Gastroesophageal sphincter (tissue), 4 donors: ENCODE data around the gene LMNTD1. TPM values are rescaled to one million over a fixed set of nuclear protein-coding genes. Genes with fewer than 3 reads are reported as not detected.
"Not testable (repeated sequence)": the region's sequence is repeated elsewhere in the genome, so short reads cannot be mapped to it uniquely, and the experiment has no call there.

Source experiments
- ATAC-seq: fragments of 150-250 bp; one replicate; pipeline ENCODE4 v1.9.1; 2016; ENCODE audit warnings: mild to moderate bottlenecking, moderate library complexity
- H3K27ac ChIP-seq, 4 donors: fragments of 200-600 bp; sonication (generic) in 3 of 4; 1 replicate in 3 of 4; 2 replicates in 1 of 4; pipeline ENCODE4 v1.5.1; 2016 to 2019
- H3K27me3 ChIP-seq: fragments of 200-600 bp; sonication (generic); one replicate; pipeline ENCODE4 v1.5.1; 2019
- H3K36me3 ChIP-seq, 2 donors: fragments of 200-600 bp; sonication (generic); one replicate each; pipeline ENCODE4 v1.5.1; 2019; ENCODE audit warnings: control low read depth in 1 of 2
- H3K4me1 ChIP-seq, 3 donors: fragments of 200-600 bp; sonication (generic); 1 replicate in 2 of 3; 2 replicates in 1 of 3; pipeline ENCODE4 v1.5.1; 2016 to 2019; ENCODE audit warnings: control low read depth in 2 of 3
- H3K4me3 ChIP-seq, 2 donors: fragments of 200-600 bp; sonication (generic); one replicate each; pipeline ENCODE4 v1.5.1; 2019; ENCODE audit warnings: mild to moderate bottlenecking in 1 of 2, moderate library complexity in 1 of 2
- H3K9me3 ChIP-seq, 3 donors: fragments of 200-600 bp; sonication (generic); one replicate each; pipeline ENCODE4 v1.5.1; 2017 to 2019; ENCODE audit warnings: control low read depth in 2 of 3
- EP300 ChIP-seq: sonication (generic); formaldehyde crosslinking; IDR thresholded peaks from one replicate; pipeline ENCODE4 v1.6.1; 2017; ENCODE audit warnings: antibody characterized with exemption, mild to moderate bottlenecking
- POLR2A ChIP-seq, 2 donors: fragments of 450-650 bp; IDR thresholded peaks; one replicate each; pipeline ENCODE4 v1.6.1; 2017; ENCODE audit warnings: antibody characterized with exemption in 2 of 2, mild to moderate bottlenecking in 2 of 2, moderate library complexity in 1 of 2
- POLR2AphosphoS5 ChIP-seq: sonication (generic); formaldehyde crosslinking; IDR thresholded peaks from one replicate; pipeline ENCODE4 v1.6.1; 2017; ENCODE audit warnings: antibody characterized with exemption
- WGBS, 2 donors: methylation state at CpG; one replicate each; pipeline ENCODE4 v1.1.5; 2018; ENCODE audit warnings: low coverage in 1 of 2; 5-methylcytosine and 5-hydroxymethylcytosine counted together
- small RNA-seq, 4 donors: library from RNA; depleted of rRNA; stranded (forward); fragments of <200 nt; gene quantifications; one replicate each; pipeline ENCODE3, GENCODE V24; 2016
- total RNA-seq, 4 donors: library from RNA; depleted of rRNA; stranded (reverse); fragments of >200 nt; gene quantifications; one replicate each; pipeline ENCODE4 v1.1.0, GENCODE V29; 2016
- TF ChIP-seq, protein P1 (sequence below), 4 experiments: fragments of 200-600 bp in 2 of 4; fragments of 450-650 bp in 2 of 4; sonication (generic) in 1 of 4; IDR thresholded peaks; one replicate each; pipeline ENCODE4 v1.5.1; 2017 to 2019; ENCODE audit warnings: antibody characterized with exemption in 4 of 4, mild to moderate bottlenecking in 2 of 4, moderate library complexity in 2 of 4

The LMNTD1 gene
- total RNA-seq, 4 donors from 2014 or later, result 1.2 TPM; not detected in 3

- no peak overlapping the region for H3K4me3 ChIP-seq
- peak overlapping the region in 3 of 4 donors; percentile 32 to 42 (median 33) for H3K27ac ChIP-seq
- no peak for ATAC-seq
- H3K9me3 ChIP-seq, result no peaks in the 10 kb centered on the region
- TF ChIP-seq POLR2A (IDR thresholded peaks at IDR 0.05) (no peak), POLR2AphosphoS5 (no peak), EP300 (no peak)
- TF ChIP-seq, protein P1, sequence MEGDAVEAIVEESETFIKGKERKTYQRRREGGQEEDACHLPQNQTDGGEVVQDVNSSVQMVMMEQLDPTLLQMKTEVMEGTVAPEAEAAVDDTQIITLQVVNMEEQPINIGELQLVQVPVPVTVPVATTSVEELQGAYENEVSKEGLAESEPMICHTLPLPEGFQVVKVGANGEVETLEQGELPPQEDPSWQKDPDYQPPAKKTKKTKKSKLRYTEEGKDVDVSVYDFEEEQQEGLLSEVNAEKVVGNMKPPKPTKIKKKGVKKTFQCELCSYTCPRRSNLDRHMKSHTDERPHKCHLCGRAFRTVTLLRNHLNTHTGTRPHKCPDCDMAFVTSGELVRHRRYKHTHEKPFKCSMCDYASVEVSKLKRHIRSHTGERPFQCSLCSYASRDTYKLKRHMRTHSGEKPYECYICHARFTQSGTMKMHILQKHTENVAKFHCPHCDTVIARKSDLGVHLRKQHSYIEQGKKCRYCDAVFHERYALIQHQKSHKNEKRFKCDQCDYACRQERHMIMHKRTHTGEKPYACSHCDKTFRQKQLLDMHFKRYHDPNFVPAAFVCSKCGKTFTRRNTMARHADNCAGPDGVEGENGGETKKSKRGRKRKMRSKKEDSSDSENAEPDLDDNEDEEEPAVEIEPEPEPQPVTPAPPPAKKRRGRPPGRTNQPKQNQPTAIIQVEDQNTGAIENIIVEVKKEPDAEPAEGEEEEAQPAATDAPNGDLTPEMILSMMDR (IDR thresholded peaks at IDR 0.05), result no peak
- H3K36me3 ChIP-seq, result no peaks in the 10 kb centered on the region
- H3K4me1 ChIP-seq, result peaks cover 0 to 35% (median 0%) of the 10 kb centered on the region in 3 donors
- H3K27me3 ChIP-seq, result no peaks in the 10 kb centered on the region
Measured at GRCh38 chr12:25433024-25433423, 120.1 kb downstream of the LMNTD1 start.

GRCh38 chr12:25427337-25428249 lies 125.5 kb downstream of the LMNTD1 start:
- no peak for ATAC-seq
- 51 to 86% methylated on average over 2 of the region's 2 CpGs for WGBS, 2 donors
- TF ChIP-seq EP300 (no peak), POLR2A (IDR thresholded peaks at IDR 0.05) (no peak), POLR2AphosphoS5 (no peak)
- TF ChIP-seq, protein P1 (IDR thresholded peaks at IDR 0.05), result no peak

DNA sequence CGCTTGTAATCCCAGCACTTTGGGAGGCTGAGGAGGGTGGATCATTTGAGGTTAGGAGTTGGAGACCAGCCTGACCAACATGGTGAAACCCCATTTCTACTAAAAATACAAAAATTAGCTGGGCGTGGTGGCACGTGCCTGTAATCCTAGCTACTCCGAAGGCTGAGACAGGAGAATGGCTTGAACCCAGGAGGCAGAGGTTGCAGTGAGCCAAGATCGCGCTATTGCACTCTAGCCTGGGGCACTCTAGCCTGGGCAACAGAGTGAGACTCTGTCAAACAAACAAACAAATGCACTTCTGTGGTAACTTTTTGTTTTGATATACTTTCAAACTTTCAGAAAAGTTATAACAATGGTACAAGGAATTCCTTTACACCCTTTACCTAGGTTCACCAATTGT lies 126.3 kb downstream of the LMNTD1 start:
- not testable (repeated sequence) for H3K9me3 ChIP-seq, H3K27me3 ChIP-seq, ATAC-seq, H3K27ac ChIP-seq, H3K4me3 ChIP-seq, H3K4me1 ChIP-seq, H3K36me3 ChIP-seq
- 86 to 95% methylated on average over 3 to 5 of the region's 6 CpGs for WGBS, 2 donors

More at GRCh38 chr12:25427337-25428249, 125.5 kb downstream of the LMNTD1 start:
- no peak overlapping the region for H3K4me3 ChIP-seq
- H3K9me3 ChIP-seq, result no peaks in the 10 kb centered on the region
- H3K27me3 ChIP-seq, result no peaks in the 10 kb centered on the region
- H3K27ac ChIP-seq, result no peak overlapping the region
- H3K36me3 ChIP-seq, result no peaks in the 10 kb centered on the region
- H3K4me1 ChIP-seq, result peaks cover 0 to 3% (median 0%) of the 10 kb centered on the region in 3 donors

Small RNAs within 50 kb of the gene (small RNA-seq; reads per million reads assigned to genes)
- 0 reads per million in 4 donors for gene TUBB4BP1
